Lung (tissue), 12 donors: Measurements from ENCODE around the gene RIPPLY3. TPM values are rescaled to one million over a fixed set of nuclear protein-coding genes. Genes with fewer than 3 reads are reported as not detected.

ENCODE experiments used
- ATAC-seq: fragments of 200-7000 bp; cut with Tn5 transposase; one replicate; pipeline ENCODE4 v1.9.1; 2020; ENCODE audit warnings: moderate number of reproducible peaks; ENCODE audit not compliant: insufficient read depth, low FRiP score
- DNase-seq, 3 donors: peaks; one replicate each; pipeline ENCODE4 v3.0.0-alpha.2; 2013 to 2017
- H3K27ac ChIP-seq, 2 donors: one replicate each; pipeline ENCODE4 v1.5.1; 2013; ENCODE audit warnings: mild to moderate bottlenecking in 2 of 2, moderate library complexity in 2 of 2, control low read depth in 1 of 2, inconsistent platforms in 1 of 2, low read depth in 1 of 2, low read length in 1 of 2
- H3K27me3 ChIP-seq, 3 donors: one replicate each; pipeline ENCODE4 v1.5.1; 2013; ENCODE audit warnings: low read length in 2 of 3; ENCODE audit not compliant: control insufficient read depth in 3 of 3, insufficient read depth in 3 of 3
- H3K36me3 ChIP-seq, 4 donors: one replicate each; pipeline ENCODE4 v1.5.1; 2013; ENCODE audit warnings: low read length in 4 of 4, mild to moderate bottlenecking in 1 of 4, moderate library complexity in 1 of 4; ENCODE audit not compliant: control insufficient read depth in 4 of 4, insufficient read depth in 4 of 4
- H3K4me1 ChIP-seq, 5 donors: one replicate each; pipeline ENCODE4 v1.5.1; 2013; ENCODE audit warnings: low read length in 5 of 5, mild to moderate bottlenecking in 2 of 5, moderate library complexity in 1 of 5; ENCODE audit not compliant: control insufficient read depth in 5 of 5, insufficient read depth in 5 of 5
- H3K4me3 ChIP-seq: one replicate; pipeline ENCODE4 v1.5.1; 2013; ENCODE audit warnings: mild to moderate bottlenecking, control low read depth, moderate library complexity
- H3K9ac ChIP-seq, 2 donors: one replicate each; pipeline ENCODE4 v1.5.1; 2013; ENCODE audit warnings: low read length in 2 of 2, control low read depth in 1 of 2; ENCODE audit not compliant: insufficient read depth in 1 of 2
- H3K9me3 ChIP-seq, 4 donors: one replicate each; pipeline ENCODE4 v1.5.1; 2013; ENCODE audit warnings: low read length in 3 of 4, mild to moderate bottlenecking in 1 of 4, moderate library complexity in 1 of 4; ENCODE audit not compliant: control insufficient read depth in 4 of 4, insufficient read depth in 3 of 4
- WGBS, 2 donors: extraction: QIAGEN DNeasy Blood & Tissue Kit; methylation state at CpG; one replicate each; pipeline ENCODE4 v1.1.7; 2013; 5-methylcytosine and 5-hydroxymethylcytosine counted together
- polyA plus RNA-seq, 2 donors: library from polyadenylated mRNA; stranded (reverse); fragments of 200-250 nt; gene quantifications; one replicate each; pipeline ENCODE4 v1.2.1, GENCODE V29; 2013
- total RNA-seq, 2 donors: library from RNA; depleted of rRNA in 1 of 2; stranded (reverse); fragments of >200 nt in 1 of 2; gene quantifications; one replicate each; pipeline ENCODE4 v1.2.1, GENCODE V29; 2014 to 2021
- TF ChIP-seq, protein P1 (sequence below): IDR thresholded peaks from 2 replicates; pipeline ENCODE4 v1.5.1; 2012; ENCODE audit warnings: mild to moderate bottlenecking; ENCODE audit errors: control extremely low read depth, extremely low read depth
- donor health status: control.
- donor health status: control.
- donor health status: Bipolar disorder and iron deficiency.
- donor health status: healthy.
- donor health status: DM: yes; HTN: yes; CAD: no.

Gene RIPPLY3
- total and polyA plus RNA-seq, 4 donors = 0.18 to 2.1 (median 0.57) TPM

DNA sequence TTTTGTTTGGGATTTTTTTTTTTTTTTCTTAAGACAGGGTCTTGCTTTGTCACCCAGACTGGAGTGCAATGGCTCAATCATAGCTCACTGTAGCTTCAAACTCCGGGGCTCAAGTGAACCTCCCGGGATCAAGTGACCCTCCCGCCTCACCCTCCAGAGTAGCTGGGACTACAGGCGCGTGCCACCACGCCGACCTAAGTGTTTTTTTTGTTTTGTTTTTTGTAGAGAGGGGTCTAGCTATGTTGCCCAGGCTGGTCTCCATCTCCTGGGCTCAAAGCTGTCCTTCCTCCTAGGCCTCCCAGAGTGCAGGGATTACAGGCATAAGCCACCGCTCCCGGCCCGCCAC is 40.8 kb upstream of the RIPPLY3 start:
- no peak for DNase-seq
- WGBS, 2 donors = 35 to 44% methylated on average over 10 of the region's 10 CpGs
- H3K9me3 ChIP-seq = no peaks in the 10 kb centered on the region
- H3K36me3 ChIP-seq = peaks cover 0 to 6% (median 3%) of the 10 kb centered on the region in 4 donors
- TF ChIP-seq, protein P1, sequence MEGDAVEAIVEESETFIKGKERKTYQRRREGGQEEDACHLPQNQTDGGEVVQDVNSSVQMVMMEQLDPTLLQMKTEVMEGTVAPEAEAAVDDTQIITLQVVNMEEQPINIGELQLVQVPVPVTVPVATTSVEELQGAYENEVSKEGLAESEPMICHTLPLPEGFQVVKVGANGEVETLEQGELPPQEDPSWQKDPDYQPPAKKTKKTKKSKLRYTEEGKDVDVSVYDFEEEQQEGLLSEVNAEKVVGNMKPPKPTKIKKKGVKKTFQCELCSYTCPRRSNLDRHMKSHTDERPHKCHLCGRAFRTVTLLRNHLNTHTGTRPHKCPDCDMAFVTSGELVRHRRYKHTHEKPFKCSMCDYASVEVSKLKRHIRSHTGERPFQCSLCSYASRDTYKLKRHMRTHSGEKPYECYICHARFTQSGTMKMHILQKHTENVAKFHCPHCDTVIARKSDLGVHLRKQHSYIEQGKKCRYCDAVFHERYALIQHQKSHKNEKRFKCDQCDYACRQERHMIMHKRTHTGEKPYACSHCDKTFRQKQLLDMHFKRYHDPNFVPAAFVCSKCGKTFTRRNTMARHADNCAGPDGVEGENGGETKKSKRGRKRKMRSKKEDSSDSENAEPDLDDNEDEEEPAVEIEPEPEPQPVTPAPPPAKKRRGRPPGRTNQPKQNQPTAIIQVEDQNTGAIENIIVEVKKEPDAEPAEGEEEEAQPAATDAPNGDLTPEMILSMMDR = no peak
- no peak for ATAC-seq
- H3K27me3 ChIP-seq = no peaks in the 10 kb centered on the region
- peak overlapping the region; percentile 62 to 95 for H3K27ac ChIP-seq
- H3K4me3 ChIP-seq = peak overlapping the region; percentile 79
- H3K4me1 ChIP-seq = peaks cover 0 to 10% (median 3%) of the 10 kb centered on the region in 5 donors
- peak overlapping the region in 1 of 2 donors; percentile 72 for H3K9ac ChIP-seq

- Histone ChIP-seq H3K27ac (peak within 1 kb of the TSS; percentile 69 to 95), H3K36me3 (peaks cover 0 to under 1% (median under 1%) of the 10 kb centered on the region in 4 donors), H3K27me3 (no peaks in the 10 kb centered on the region), H3K9ac (peak within 1 kb of the TSS in 1 of 2 donors; percentile 72), H3K4me1 (peaks cover 0 to 10% (median 3%) of the 10 kb centered on the region in 5 donors), H3K4me3 (peak within 1 kb of the TSS; percentile 79), H3K9me3 (no peaks in the 10 kb centered on the region)
- ATAC-seq (peak; percentile 88), DNase-seq (peak; percentile 54 to 74 (median 74))
- WGBS, 2 donors = 1% methylated on average over 66 to 101 of the region's 101 CpGs
- TF ChIP-seq, protein P1 = peak; percentile 12
Observed at GRCh38 chr21:36966066-36966820, 40.3 kb upstream of the RIPPLY3 start, which contains the start of gene HLCS. HLCS (minus strand) TSS chr21:36966669; CDS start chr21:36966638, 31 bp downstream.

GRCh38 chr21:36966821-36967768 is 39.4 kb upstream of the RIPPLY3 start:
- H3K4me3 ChIP-seq = peak overlapping the region; percentile 59
- DNase-seq = peak in 2 of 3 donors; percentile 36 to 47
- H3K27me3 ChIP-seq = no peaks in the 10 kb centered on the region
- WGBS, 2 donors = 16 to 17% methylated on average over 31 to 34 of the region's 34 CpGs
- H3K9me3 ChIP-seq = no peaks in the 10 kb centered on the region
- peaks cover 0 to 10% (median 3%) of the 10 kb centered on the region in 5 donors for H3K4me1 ChIP-seq
- no peak overlapping the region for H3K9ac ChIP-seq
- H3K27ac ChIP-seq = peak overlapping the region; percentile 69 to 91
- H3K36me3 ChIP-seq = no peaks in the 10 kb centered on the region
- TF ChIP-seq, protein P1 = no peak
- ATAC-seq = peak; percentile 10
